Measurements from ENCODE around the gene SLC35B4. TPM values are rescaled to one million over a fixed set of nuclear protein-coding genes. Genes with fewer than 3 reads are reported as not detected.

The SLC35B4 gene
- polyA plus RNA-seq, 1 experiment: 25.1 TPM

DNA sequence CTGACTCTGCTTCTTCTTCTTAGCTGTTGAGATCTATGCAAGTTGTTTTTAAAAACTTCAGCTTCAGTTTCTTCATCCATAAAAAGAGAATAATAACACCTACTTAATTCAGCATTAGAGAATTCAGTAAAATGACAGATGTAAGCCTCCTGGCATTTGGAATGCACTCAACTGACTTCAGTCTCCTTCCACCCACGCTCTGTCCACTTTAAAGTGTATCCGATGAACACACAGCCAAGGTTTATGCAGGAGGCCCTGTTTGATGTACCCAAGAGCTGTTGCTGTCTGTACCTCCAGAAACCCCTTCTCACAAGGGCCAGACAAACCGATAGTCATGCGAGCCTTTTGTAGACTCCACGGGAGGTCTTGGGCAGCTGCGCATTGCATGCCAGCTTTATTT is 27.1 kb upstream of the SLC35B4 start:
- Histone ChIP-seq H3K27me3 (ENCODE audit: control insufficient read depth, insufficient read depth, low read length) (peaks cover 7% of the 10 kb centered on the region), H3K4me3 (ENCODE audit: low read depth, low read length) (no peak overlapping the region), H3K36me3 (ENCODE audit: control insufficient read depth, insufficient read depth, low read length) (no peaks in the 10 kb centered on the region)
- ChIA-PET CTCF (interaction anchor here (3.3 kb wide), 1 partner anchor 13 kb away, joined by 16 read pairs; no protein-coding TSS in a partner anchor), POLR2A (interaction anchor here (0.7 kb wide), 1 partner anchor 654 kb away, joined by 5 read pairs; no protein-coding TSS in a partner anchor)
- TF ChIP-seq, protein P1, sequence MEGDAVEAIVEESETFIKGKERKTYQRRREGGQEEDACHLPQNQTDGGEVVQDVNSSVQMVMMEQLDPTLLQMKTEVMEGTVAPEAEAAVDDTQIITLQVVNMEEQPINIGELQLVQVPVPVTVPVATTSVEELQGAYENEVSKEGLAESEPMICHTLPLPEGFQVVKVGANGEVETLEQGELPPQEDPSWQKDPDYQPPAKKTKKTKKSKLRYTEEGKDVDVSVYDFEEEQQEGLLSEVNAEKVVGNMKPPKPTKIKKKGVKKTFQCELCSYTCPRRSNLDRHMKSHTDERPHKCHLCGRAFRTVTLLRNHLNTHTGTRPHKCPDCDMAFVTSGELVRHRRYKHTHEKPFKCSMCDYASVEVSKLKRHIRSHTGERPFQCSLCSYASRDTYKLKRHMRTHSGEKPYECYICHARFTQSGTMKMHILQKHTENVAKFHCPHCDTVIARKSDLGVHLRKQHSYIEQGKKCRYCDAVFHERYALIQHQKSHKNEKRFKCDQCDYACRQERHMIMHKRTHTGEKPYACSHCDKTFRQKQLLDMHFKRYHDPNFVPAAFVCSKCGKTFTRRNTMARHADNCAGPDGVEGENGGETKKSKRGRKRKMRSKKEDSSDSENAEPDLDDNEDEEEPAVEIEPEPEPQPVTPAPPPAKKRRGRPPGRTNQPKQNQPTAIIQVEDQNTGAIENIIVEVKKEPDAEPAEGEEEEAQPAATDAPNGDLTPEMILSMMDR (IDR thresholded peaks at IDR 0.05; ENCODE audit: insufficient read depth, low read depth, low read length): no peak
- DNase-seq (ENCODE audit: low read depth): no peak

DNA sequence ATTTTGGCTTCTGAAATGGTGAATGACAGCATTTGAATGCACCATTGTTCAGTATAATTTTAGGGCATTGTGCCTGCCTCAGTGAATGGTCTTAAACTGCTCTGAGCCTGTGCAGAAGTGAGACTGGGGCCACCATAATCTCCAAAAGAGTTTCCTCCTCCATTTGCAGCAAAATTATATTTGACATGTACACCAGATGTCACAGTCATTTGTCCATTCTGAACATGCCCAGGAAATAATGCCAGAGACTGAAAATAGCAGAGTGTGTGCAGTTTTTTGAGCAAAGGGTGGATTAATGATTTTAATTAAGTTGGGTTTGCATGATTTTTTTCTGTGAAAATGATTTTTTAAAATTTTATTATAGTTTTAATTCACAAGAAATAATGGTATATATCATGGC is 26.4 kb upstream of the SLC35B4 start:
- TF ChIP-seq, protein P1 (IDR thresholded peaks at IDR 0.05; ENCODE audit: insufficient read depth, low read depth, low read length): no peak
- ChIA-PET CTCF (interaction anchor here (3.3 kb wide), 1 partner anchor 14 kb away, joined by 16 read pairs; no protein-coding TSS in a partner anchor), POLR2A (no interaction called here)
- no peak overlapping the region for H3K4me3 ChIP-seq (ENCODE audit: low read depth, low read length)
- no peaks in the 10 kb centered on the region for H3K36me3 ChIP-seq (ENCODE audit: control insufficient read depth, insufficient read depth, low read length)
- H3K27me3 ChIP-seq (ENCODE audit: control insufficient read depth, insufficient read depth, low read length): peaks cover 7% of the 10 kb centered on the region
- no peak for DNase-seq (ENCODE audit: low read depth)

DNA sequence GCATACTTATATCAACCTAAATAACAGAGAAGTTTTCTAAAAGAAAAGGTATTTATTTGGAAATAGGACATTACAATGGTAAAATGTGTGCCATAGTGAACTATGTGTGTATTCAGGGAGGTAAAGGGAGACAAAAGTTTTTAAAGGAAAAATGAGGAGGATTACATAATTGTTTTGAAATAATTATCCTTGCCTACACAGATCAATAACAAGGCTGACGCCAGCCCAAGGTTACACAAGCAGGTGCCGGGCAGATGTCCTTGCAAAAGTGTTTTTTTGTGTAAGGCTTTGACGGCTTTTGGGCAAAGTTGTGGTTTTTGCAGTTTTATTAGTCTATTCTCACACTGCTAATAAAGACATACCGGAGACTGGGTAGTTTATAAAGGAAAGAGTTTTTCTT is 22.7 kb upstream of the SLC35B4 start:
- TF ChIP-seq, protein P1 (IDR thresholded peaks at IDR 0.05; ENCODE audit: insufficient read depth, low read depth, low read length): no peak
- POLR2A ChIA-PET: no interaction called here
- DNase-seq (ENCODE audit: low read depth): no peak
- CTCF ChIA-PET: interaction anchor here (1.0 to 1.2 kb wide), 2 partner anchors 14 to 22 kb away, joined by 3 to 4 read pairs; no protein-coding TSS in a partner anchor
- Histone ChIP-seq H3K36me3 (ENCODE audit: control insufficient read depth, insufficient read depth, low read length) (no peaks in the 10 kb centered on the region), H3K4me3 (ENCODE audit: low read depth, low read length) (no peak overlapping the region), H3K27me3 (ENCODE audit: control insufficient read depth, insufficient read depth, low read length) (peaks cover 3% of the 10 kb centered on the region)

DNA sequence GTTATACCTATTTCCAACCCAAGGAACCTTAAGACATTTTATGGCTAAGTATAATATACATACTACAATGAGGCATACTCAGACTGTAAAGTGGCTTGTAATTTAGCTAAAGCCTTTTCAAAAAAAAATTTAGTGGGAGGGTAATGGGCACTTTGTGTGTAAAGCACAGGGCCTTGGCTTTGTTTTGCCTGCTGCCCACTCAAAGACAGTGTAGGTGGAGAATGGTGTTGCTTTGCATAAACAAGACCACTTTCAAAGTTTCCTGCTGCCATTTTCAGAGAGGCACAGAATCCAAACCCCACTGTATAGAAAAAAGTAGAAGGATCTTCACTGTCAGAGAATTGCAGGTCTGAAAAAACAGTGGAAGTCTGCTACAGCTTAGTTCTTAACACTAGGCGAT is 21.2 kb upstream of the SLC35B4 start:
- Histone ChIP-seq H3K4me3 (ENCODE audit: low read depth, low read length) (no peak overlapping the region), H3K36me3 (ENCODE audit: control insufficient read depth, insufficient read depth, low read length) (no peaks in the 10 kb centered on the region), H3K27me3 (ENCODE audit: control insufficient read depth, insufficient read depth, low read length) (peaks cover under 1% of the 10 kb centered on the region)
- ChIA-PET POLR2A (no interaction called here), CTCF (interaction anchor here (1.1 to 1.5 kb wide), 3 partner anchors 12 to 84 kb away, joined by 3 to 4 read pairs (median 3); no protein-coding TSS in a partner anchor)
- no peak for DNase-seq (ENCODE audit: low read depth)
- TF ChIP-seq, protein P1 (IDR thresholded peaks at IDR 0.05; ENCODE audit: insufficient read depth, low read depth, low read length): no peak

DNA sequence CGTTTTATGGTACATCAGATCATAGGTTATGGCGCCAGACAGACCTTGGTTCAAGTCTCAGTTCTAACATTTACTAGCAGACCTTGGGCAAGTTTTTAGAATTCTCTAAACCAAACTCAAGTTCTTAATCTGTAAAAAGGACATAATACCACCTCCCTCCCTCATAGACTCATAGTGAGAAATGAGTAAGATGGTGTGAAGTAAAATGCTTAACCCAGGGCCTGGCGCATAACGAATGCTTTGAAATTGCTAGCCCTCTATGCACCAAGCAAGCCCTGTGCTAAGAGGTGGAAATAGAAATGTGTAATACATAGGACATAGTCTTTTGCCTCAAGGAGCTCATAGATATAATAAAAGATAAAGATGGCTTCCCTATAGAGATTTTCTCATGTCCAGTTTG is 17.7 kb upstream of the SLC35B4 start:
- no peak overlapping the region for H3K4me3 ChIP-seq (ENCODE audit: low read depth, low read length)
- no peak for DNase-seq (ENCODE audit: low read depth)
- TF ChIP-seq, protein P1 (IDR thresholded peaks at IDR 0.05; ENCODE audit: insufficient read depth, low read depth, low read length): no peak
- CTCF ChIA-PET: interaction anchor here (1.2 kb wide), 1 partner anchor 23 kb away, joined by 3 read pairs; no protein-coding TSS in a partner anchor
- POLR2A ChIA-PET: no interaction called here
- no peaks in the 10 kb centered on the region for H3K36me3 ChIP-seq (ENCODE audit: control insufficient read depth, insufficient read depth, low read length)
- peaks cover 3% of the 10 kb centered on the region; the same call in 1 of the 2 replicates for H3K27me3 ChIP-seq (ENCODE audit: control insufficient read depth, insufficient read depth, low read length)
